HG03103 (cell line): ENCODE data around the gene BPIFB4.
"Not testable (repeated sequence)": the region's sequence is repeated elsewhere in the genome, so short reads cannot be mapped to it uniquely, and the experiment has no call there.

Source experiments
- ATAC-seq: cut with Tn5 transposase; IDR thresholded peaks from one replicate; pipeline ENCODE4 v1.9.1; 2021; ENCODE audit warnings: low read depth; ENCODE audit not compliant: unreplicated experiment

BPIFB4 gene

DNA sequence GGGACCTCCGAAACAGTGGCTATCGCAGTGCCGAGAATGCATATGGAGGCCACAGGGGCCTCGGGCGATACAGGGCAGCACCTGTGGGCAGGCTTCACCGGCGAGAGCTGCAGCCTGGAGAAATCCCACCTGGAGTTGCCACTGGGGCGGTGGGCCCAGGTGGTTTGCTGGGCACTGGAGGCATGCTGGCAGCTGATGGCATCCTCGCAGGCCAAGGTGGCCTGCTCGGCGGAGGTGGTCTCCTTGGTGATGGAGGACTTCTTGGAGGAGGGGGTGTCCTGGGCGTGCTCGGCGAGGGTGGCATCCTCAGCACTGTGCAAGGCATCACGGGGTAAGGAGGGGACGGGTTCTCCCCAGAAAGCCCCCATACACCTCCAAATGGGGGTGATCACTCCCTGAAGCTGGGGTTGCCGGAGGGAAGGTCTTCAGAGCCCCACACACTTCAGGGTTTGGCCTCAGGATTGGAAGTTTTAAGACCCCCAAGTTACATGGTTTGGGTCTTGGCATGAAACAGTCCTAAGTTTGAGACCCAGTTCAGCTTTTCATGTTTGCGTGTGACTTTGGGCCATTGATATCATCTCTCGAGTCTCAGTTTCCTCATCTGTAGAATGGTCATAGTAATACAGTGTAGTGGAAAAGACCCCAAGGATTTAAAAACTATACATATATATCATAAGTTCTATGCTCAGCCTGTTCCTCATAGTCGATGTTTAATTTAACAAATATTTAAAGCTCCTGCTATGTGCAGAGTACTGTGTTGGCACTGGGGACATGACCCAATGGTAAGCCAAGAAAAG is 4.3 kb downstream of the BPIFB4 start:
- ATAC-seq: no peak

DNA sequence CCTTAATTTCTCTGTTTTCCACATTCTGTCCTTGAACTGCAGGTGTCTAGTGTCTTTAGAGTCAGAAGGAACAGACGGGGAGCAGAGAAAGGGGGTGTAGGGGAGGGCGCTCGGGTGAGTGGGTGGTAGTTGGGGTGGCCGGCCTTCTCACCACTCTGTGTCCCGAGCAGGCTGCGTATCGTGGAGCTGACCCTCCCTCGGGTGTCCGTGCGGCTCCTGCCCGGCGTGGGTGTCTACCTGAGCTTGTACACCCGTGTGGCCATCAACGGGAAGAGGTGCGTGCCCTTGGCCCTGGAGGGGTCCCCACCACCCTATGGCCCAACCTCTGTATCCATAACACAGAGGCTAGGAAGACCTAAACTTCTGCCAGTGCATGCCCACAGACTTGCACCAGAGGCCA is 5.3 kb downstream of the BPIFB4 start:
- ATAC-seq: no peak

DNA sequence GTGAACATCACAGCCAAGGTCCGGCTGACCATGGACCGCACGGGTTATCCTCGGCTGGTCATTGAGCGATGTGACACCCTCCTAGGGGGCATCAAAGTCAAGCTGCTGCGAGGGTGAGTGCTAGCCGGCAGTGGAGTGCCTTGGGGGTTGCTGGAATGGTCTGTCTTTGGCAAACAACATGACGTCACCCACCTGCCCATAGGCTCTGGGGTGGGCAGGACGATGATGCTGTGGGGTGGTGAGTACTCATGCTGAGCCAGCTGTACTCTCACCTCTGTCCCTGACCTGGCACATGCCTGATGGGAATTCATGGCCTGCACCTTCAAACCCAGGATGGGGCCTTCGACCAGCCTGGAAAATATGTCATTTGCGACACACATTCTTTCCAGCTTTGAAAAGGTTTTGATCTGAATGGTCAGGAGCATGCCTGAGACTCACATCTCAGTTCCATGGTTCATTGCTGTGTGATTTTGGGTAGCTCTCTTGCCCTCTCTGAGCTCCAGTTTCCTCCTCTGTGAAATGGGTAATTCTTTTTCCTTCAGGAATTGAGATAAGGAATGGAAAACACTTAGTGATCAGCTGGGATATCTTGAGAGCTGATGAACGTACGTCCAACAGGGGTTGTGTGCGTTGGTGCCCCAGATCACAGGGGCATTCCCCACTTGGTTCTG is 6.7 kb downstream of the BPIFB4 start:
- ATAC-seq: no peak

DNA sequence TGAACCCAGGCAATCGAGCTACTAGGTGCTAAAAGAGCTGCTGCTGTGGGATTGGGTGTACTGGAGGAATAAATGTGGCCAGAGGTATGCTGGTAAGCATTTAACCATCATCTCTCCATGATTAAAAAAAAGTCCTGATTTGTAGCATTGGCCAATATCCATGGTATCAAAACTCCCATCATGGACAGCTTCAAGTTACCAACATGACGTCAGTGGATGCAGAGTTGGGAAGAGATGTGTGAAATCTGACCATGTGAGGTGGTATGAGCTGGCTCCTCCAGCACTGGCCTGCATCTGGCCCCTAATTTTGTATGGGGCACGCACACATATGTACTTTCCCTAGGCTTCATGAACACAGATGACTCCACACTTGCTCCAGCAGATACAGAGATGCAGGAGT is 11.7 kb downstream of the BPIFB4 start:
- no peak for ATAC-seq

DNA sequence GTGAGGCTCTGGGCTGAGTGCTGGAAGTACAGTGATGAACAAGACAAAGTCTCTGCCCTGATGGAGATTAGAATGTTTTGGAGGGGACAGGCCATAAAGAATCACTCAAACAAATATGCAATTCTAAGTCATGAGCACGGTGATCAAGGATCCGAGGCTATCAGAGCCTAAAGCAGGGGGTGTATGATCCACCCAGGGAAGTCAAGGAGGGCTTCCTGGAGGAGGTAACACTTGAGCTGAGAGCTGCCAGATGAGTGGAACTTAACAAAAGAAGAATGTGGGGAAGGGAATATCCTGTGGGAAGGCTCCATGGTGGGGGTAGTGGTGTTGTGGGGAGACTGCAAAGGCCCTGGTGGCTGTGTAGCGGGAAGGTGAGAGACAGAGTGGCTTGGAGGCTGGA is 12.2 kb downstream of the BPIFB4 start:
- ATAC-seq: no peak

DNA sequence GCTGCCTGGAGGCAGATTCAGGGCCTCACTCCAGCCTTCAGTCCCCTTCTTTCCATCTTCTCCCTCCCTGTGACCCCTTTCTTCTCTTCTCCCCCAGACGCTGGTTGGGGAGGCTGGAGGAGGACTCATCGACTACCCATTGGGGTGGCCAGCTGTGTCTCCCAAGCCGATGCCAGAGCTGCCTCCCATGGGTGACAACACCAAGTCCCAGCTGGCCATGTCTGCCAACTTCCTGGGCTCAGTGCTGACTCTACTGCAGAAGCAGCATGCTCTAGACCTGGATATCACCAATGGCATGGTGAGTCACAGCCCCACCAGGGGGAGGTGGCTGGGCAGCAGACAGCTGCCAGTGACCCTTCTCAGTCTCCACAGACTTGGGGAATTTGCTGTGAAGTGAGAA is 12.9 kb downstream of the BPIFB4 start:
- ATAC-seq: no peak

DNA sequence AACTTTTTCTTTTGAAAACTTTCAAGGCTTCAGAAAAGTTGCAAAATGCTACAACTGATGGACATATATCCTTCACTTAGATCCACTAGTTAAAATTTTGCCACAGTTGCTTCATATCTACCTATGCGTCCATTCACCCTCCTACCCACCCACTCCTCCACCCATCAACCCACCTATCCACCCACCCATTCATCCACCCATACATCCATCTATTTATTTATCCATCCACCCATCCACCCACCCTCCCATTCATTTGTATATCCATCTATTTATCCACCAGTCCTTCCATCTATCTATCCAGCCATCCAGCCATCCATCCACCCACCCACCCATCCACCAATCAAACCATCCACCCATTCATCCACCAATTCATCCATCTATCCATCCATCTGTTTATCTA is 13.6 kb downstream of the BPIFB4 start:
- ATAC-seq: no peak

DNA sequence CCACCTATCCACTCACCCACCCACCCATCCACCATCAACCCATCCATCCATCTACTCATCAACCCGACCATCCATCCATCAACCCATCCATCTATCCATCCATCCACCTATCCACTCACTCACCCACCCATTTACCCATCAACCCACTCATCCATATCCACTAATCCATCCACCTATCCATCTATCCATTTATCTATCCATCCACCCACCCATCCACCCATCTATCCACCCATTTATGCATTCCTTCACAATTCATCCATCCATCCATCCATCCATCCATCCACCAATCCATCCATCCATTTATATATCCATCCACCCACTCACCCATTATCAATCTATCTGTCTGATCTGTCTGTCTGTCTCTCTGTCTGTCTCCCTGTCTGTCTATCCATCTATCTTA is 14.1 kb downstream of the BPIFB4 start:
- no peak for ATAC-seq

DNA sequence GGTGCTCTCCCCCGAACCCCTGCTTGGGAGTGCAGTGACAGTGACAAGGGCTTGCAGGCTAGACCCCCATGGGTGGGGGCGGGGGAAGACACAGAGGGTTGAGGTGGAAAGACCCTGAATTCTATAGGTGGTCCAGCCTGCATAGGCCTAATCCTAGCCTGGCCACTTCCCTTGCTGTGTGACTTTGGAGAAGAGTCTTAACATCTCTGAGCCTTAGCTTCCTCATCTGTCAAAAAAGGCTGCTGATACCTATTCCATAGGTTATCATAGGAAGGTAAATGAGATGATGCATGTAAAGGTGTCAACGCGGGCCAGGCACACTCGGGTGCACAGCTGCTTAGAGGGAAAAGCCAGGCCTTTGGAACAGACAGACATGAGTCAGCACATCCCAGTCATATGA is 15.8 kb downstream of the BPIFB4 start:
- no peak for ATAC-seq

DNA sequence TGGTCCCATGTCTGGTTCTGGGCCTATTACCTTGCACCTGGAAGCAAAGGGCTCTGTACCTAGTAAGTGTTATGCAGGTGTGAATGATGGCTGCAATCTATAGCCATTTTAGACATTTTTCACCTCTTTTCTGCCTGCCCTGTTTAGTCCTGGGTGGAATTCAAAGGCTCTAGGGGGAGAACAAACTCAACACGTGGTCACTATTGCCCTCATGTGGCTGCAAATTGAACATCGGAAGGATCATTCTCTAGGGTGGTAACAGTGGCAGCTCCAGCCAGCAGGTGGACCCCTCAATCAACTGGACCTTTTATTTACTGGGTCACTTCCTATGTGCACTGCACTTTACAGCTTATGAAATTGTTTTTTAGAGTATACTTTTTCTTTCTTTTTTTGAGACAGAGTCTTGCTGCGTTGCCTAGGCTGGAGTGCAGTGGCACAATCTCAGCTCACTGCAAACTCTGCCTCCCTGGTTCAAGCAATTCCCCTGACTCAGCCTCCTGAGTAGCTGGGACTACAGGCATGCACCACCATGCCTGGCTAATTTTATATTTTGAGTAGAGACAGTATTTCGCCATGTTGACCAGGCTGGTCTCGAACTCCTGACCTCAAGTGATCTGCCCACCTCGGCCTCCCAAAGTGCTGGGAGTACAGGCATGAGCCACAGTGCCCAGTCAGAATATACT is 16.6 kb downstream of the BPIFB4 start:
- ATAC-seq: not testable (repeated sequence)

DNA sequence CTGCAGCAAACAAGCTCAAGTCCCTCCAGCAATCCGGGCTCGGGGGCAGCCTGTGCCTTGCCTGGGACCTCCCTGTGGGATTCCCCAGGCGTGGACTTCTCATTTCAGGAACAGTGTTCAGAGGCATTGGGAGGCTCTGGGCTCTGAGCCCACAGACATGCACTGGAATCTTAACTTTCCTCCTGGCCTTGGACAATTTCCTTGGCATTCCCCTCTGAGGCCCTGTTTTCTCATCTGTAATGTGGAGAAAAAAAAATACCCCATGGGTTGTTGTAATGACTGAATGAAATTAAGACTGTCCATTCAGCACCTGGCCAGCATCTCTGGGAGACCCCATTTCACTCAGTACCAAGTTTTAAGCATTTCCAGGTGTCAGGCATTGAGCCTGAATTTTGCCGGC is 17.6 kb downstream of the BPIFB4 start:
- ATAC-seq: no peak

DNA sequence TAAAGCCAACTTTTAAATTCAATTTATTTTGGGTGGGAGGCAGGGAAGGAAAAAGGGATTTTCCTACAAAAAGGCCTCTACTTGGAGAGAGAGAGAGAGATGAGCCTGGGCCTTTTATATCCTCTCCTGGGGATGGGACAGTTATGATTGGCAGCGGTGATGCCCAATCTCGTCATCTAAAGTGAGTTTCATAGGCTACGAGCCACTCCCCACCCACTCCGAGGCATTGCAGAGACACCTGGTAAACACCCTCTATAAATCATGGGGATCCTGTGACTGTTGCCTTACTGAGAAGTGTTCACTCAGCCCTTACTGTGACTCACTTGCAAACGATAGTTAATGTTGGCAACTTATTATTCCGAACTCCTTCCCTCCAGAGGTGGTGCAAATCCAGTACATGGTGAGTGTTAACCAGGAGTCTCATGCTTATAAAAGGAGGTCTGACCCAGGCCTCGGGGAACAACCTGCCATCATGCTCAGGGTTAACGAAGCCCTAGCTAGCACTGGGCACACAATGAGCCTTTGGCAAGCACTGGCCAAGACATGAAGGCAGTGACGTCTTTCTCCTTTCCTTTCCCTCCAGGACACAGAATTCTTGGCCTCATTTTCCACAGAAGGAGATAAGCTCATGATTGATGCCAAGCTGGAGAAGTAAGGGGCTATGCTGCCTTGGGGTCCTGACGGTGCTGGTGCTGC is 20.5 kb downstream of the BPIFB4 start:
- ATAC-seq: no peak

DNA sequence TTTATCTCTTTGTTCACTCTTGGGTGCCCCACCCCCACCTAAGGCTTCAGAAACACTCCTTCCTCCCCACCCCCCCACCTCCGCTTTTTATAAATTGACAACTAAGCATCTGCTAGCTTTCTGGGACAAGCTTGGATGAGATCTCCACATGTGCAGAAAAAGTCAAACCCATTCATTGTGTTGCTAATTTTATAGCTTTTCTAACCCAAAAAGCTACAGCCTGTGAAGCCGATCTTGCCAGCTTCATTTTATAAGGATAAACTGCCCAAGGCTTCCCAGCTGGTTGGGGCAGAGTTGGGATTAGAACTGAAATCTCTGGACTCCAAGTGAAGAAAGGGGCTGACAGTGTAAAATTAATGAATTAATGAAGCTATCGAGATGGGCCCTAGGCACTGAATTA is 24.1 kb downstream of the BPIFB4 start:
- ATAC-seq: no peak

DNA sequence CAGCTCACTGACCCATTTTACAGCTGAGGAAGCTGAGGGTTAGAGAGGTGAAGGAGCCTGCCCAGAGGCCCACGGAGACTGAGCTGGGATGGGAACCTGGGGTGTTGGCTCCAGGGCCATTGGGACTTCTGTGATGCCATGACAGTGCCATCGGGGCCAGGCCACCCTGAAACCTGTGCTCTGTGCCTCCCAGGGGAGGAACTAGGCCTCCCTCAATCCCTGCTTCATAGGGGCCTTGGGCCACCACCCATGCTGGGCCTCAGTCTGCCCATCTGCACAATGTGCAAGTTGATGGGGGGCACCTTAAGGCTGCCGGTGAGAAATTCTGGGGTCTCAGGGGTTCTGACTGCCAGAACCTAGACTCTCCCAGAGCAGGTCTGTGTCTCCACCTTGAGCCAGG is 24.9 kb downstream of the BPIFB4 start:
- no peak for ATAC-seq

DNA sequence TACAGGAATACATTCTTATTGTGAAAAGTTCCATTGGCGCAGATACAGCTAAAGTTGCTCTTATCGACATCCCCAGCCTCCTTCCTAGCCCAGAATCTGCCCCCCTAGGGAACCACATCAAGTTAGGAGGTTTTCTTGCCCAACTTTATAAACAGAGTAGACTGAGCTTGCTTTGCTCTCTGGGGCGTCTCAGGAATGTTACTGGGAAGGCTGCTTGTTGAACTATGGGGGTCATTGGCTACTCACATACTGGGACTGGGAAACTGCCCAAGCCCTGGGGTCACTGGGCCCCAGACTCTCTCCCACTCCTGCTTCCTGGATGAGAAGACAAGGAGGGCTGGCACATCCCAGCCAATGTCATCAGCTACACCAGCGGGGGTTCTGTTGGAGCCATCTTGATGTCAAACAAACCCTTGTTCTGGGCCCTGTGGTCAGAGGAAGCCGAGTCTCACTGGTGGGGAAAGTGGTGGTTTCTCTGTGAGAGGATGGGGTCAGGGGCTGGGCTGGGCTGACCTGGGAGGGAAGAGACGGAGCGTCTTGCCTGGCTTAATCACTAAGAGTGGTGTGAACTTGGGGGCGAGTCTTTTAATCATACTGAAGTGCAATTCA is 26.0 kb downstream of the BPIFB4 start:
- ATAC-seq: no peak

DNA sequence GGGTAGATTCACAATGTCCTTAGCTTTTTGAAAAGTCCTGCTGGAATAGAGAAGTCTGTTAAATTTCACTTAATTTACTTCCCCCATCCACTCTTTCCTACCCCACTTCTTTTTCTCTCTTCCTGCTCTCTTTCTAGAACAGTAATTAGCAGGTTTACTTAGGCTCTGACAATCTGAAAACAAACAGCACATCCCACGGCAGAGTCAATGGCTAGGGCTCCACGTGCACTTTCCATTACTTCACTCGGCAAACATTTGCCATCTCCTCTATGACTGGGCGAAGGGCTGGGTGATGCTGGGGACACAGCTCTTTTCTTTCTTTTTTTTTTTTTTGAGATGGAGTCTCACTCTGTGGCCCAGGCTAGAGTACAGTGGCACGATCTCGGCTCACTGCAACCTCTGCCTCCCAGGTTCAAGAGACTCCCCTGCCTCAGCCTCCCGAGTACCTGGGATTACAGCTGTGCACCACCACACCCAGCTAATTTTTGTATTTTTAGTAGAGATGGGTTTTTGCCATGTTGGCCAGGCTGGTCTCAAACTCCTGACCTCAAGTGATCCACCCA is 26.7 kb downstream of the BPIFB4 start:
- not testable (repeated sequence) for ATAC-seq

DNA sequence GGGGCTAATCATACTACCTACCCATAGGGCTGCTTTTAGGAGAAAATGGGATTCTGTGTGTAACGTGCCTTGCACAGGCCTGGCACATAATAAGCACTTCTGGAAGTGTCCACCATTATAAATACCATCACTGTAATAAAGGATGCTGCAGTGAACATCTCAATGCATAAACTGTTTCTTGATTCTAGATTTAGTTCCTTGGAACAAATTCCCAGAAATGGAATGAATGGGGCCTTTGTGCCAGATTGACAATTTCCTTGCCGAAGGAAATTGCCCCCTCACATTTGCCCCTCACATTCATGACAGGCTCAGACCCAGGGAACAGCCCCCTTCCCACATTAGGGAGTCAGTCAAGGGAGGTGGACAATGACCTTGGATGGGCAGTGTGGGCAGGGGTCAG is 29.2 kb downstream of the BPIFB4 start:
- no peak for ATAC-seq

DNA sequence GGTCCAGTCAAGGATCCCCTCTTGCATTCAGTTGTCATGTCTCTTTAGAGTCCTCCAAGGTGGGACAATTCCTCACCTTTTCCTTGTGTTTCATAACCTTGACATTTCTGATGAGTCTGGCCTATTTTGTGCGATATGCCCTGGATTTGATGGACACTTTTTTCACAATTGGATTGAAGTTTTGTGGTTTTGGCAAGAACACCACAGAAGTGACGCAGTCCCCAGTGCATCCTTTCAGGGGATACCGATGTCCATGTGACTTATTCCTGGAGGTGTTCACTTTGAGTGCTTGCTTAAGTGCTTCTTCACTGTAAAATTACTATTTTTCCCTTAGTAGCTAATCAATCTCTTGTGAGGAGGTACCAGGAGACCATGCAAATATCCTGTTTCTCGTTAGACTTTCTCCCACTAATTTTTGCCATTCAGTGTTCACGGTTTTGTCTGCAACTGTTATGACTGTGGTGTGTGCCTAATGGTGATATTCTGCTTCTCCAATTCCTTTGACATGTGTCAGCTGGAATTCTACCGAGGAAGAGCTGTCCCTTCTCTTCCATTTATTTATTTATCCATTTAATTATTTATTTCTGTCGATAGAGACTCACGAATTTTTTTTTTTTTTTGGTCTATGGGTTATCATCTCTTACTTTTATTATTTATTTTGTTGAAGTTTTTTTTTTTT is 30.8 kb downstream of the BPIFB4 start:
- ATAC-seq: no peak

DNA sequence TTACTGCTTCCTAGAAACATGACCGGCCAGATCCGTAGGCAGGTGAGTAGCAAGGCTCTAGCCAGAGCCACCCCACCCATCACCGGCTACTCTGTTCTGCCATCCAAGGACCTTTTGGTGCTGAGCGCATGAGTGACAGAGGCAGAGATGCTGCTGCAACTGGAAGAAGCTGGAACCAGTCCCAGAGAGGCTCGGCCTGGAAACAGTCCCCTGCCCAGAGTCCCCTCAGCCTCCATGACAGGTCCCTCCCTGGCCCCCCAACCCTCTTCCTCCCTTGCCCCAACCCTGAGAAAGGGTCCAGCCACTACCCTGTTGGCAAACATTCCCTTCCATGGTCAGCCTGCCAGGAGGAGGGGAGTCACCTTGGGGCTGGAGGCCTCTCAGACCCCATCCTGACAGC is 31.9 kb downstream of the BPIFB4 start:
- no peak for ATAC-seq
